KG1 (cell line): ENCODE results near the gene SOCS3.

Experiments
- DNase-seq: peaks from one replicate; lab custom pipeline; 2025; lab: John Stamatoyannopoulos, UW

SOCS3 gene

GRCh38 chr17:78367193-78367592, 7.3 kb upstream of the SOCS3 start:
- no peak for DNase-seq

DNA sequence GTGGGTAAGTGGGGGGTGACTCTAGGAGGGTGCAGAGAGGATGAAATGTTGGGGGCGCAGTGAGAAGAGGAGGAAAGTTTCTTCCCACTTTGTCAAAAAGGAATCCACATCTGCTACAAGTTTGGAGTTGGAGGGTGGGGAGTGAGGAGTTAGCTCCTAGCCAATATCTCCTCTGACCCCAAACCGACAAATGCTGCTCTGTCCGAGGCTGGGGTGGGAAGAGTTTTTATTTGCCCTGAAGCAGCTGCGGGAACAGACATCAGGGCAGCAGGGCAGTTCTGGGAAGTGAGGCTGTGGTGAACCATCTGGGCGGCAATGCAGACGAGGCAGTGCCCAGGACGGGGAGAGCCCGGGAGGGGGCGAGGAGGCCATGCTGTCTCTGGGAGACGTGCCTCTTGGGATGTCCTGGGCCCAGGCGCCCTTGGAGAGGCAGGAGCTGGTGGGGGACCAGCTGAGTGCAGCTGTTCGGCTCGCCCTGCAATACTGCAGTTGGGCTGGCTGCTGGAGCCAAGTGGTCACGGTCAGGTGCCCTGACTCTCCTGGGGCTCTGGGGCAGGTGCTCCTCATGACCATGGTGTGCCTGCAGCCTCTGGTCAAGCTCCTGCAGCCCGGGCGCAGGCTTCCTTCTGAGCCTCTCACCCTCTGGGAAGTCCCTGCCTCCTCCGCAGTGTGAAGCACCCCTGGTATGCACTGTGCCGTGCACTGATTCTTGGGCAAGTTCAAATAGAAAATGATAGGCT, 6.4 kb upstream of the SOCS3 start:
- DNase-seq = no peak

DNA sequence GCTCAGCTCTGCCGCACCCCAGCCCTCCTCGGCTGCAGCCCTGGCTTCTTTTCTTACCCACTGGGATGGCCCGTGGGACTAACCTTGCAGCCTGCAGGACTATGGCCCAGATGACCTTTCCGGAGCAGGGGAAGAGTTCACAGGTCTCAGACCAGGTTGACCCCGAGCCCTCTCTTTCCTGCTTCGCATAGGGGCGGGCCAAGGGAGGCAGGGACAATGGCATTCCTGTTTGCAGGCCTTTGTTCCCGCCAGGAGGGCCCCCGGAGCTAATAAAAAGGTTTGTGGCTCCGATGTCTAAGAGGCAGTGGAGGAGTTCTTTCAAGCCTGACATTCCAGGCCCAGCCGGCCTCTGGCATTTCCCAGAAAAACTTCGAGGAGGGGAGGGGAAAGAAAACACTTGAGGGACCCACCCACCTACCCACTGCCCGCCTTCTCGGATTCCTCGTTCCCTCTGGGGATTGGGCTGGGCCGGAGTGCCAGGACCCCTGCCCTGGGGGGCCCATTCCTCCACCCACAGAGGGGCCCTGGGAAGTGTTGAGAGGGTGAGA, 5.8 kb upstream of the SOCS3 start:
- DNase-seq = no peak

DNA sequence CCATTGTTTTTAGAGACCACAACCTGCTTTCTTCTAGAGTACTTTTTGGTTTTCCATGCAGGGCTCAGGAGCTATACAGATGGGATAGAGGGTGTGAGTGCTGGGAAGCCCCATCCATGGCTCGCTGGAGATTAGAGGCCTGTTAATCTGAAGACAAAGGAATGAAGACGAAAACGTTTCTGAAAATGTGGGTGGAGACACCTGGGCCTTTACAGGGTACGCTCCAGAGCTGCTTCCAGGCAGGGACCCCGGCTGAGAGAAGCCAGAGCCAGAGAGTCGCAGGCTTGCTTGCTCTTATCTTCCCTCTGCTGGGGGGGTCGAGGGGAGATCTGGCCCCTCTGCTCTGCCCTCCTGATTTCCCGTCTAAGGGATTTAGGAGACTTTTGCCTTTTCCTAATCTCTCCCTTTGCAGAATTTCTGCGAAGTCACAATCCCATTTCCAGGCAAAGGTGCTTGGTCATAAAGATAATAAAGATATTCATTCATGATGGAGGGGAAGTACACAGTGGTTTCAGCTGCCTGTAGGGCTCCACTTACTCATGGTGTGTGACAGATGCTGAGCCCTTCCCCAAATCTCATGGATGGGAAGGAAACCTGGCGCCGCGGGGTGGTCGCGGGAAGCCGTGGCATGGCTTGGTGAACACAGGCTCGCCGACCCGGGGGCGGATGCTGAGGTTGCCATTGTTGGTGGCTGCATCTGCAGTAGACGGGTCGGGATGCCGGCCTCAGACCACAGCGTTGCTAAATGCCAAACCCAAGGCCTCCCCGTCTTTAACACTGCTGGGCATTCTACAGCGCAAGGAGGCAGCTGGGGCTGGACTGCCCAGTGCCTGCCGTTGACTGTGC, 4.8 kb upstream of the SOCS3 start:
- no peak for DNase-seq

DNA sequence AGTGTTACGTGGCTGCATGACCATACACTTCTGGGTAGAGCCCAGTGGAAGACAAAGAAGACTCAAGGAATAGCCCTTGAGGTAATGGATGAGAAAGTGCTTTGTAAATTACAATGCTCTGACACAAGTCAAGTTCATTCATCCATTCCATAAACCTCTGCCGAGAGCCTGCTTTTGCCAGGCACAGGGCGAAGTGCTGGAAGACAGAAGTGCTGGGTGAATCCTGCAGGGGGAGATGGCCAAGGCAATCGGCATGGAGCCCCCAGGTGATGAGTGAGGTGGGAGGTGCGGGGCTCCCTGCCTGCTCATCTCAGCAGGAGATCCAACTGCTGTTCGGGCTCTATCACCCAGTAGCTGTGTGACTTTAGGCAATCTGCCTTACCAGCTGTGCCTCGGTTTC, 2.8 kb upstream of the SOCS3 start:
- DNase-seq = no peak

DNA sequence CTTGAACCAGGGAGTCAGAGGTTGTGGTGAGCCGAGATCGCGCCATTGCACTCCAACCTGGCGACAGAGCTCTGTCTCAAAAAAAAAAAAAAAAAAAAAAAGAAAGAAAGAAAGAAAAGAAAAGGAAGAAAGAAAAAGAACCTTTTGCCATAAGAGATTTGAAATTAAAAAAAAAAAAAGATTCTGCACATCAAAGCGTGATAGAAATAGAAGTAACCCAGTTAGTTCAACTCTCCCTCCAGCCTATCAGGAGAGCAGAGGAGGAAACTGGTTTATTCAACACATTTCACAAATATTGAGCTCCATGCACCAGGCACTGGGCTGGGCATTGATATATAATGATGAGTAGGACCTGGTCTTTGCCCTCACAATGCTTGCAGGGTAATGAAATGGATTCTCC, 2.4 kb upstream of the SOCS3 start:
- DNase-seq = no peak

DNA sequence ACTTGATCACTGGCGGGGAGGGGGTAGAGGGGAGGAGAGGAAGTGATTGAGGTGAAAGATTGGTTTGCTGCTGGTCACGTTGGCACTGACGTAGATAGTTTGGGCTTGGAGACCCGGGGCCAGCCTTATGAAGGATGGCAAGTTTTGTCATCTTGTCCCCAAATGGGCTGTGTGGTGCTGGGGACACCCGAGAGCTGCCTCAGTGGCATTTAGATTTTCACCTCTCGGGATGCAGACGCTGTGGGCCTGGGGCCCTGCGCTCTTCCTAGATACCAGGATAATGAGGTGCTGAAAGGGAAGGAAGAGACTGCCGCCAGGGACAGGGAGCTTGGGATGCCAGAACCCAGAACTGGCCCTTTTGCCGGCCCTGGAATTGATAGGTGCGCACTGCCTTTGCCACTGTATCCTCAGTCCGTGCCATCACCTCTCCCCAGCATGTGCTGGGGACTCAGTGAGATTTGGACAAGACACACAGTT, 1.4 kb upstream of the SOCS3 start:
- no peak for DNase-seq

- peak; percentile 72 for DNase-seq
Observed at GRCh38 chr17:78360371-78361224, 721 bp upstream of the SOCS3 start.

- no peak for DNase-seq
Observed at GRCh38 chr17:78359321-78359996, 418 bp downstream of the SOCS3 start.

- no peak for DNase-seq
Observed at GRCh38 chr17:78358538-78359320, 1.1 kb downstream of the SOCS3 start.

DNA sequence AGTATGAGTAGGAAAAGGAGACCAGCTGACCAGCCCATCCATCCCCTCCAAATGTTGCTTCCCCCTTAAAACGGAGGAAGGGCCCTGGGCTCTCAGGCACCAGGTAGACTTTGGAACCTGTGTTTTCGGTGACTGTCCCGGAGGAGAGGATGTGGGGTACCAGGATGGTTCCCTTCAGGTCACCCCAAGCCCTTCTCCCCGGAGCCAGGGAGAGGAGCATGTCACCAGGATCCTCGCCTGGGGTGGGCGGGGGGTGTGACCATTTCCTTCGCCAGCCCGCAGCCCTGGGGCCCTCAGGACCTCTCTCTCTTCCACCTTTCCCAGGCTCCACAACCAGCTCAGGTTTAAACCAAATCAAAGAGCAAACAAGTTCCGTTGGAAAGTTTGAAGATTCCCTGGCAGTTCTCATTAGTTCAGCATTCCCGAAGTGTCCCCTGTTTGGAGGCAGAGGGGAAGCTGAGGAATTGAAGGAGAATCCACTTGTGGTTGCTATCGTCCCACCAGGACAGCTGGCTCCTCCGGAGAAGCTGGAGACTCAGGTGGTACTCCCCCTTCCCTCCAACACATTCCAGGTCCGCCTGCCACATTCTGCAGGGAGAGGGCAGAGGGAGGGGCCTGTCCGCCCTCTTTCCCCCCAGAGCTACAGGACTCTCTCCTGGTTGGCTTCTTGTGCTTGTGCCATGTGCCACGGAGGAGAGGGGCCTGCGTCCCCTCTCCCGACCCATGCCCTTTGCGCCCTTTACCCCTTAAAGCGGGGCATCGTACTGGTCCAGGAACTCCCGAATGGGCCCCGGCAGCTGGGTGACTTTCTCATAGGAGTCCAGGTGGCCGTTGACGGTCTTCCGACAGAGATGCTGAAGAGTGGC, 2.0 kb downstream of the SOCS3 start:
- no peak for DNase-seq

DNA sequence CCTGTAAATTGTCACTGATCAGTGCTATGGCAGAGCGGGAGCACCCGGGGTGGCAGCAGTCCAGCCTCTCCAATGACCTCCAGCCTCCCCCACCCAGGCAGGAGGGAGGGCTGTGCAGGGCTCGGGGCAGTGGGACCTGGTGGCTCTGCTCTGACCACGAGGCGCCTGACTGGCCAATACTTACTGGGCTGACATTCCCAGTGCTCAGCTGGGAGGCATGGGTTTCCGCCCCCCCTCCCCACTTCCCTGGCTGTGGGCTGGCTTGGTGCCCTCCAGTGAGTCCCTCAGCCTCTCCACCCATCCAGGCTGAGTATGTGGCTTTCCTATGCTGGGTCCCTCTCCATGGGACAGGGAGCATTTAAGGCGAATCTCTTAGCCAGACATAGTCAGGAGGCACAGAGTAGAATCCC, 2.7 kb downstream of the SOCS3 start:
- DNase-seq = no peak

DNA sequence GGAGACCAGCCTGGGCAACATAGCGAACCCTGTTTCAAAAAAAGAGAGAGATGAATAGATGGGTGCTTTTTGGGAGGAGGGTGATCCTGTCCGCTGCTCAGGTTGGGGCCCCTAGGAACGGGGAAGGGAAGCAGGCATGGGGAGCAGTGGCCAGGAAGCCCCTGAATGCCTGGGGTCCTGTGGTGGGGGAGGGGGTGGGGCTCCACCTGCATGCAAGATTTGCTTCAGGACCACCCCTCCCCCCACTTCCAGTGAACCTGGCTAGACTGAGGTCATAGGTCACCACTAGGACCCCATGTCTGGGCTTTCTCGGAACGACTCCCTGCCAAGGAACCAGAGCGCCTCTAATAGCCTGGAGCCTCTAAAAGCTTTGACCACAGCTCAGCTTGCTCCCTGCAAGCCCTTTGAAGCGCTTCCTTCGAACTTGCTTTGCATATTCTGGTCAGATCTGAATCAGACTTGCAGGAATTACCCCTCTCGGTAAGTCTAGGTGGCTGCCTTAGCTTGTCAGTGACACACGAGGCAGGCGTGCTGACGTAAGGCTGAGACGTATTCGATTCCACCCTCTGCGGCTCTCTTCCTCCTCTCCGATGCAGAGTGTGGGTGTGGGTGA, 3.7 kb downstream of the SOCS3 start:
- DNase-seq = no peak

DNA sequence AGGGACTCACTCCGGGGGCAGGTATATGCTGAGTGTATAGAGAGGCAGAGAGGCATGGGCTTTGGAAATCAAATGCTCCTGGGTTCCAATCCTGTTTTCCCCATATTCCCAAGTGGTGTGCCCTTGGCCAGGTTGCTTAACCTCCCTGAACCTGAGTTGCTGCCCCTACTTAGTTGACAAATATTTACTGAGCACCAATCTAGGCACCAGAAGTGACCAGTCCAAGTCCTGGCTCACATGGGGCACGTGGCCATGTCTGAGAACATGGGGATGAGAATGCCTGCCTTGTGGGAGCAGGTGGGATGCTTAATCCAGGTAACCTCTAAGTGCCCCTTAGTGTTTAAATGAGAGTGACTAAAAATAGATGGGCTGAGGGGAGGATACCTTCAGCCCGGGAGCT, 4.2 kb downstream of the SOCS3 start:
- no peak for DNase-seq

- DNase-seq = no peak
Observed at GRCh38 chr17:78355045-78355641, 4.7 kb downstream of the SOCS3 start.

DNA sequence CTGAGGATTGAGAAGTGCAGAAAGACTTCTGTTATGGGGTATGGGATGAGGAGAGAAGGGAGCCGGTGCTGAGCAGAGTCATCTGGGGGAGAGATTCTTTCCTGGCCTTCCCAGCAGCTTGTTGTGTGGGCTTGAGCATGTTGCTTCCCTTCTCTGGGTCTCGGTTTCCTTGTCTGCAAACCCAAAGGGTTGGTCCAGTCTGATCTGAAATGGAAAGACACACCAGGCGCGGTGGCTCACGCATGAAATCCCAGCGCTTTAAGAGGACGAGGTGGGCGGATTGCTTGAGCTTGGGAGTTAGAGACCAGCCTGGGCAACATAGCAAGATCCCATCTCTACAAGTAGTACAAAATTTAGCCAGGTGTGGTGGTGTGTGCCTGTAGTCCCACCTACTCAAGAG, 6.0 kb downstream of the SOCS3 start:
- no peak for DNase-seq

DNA sequence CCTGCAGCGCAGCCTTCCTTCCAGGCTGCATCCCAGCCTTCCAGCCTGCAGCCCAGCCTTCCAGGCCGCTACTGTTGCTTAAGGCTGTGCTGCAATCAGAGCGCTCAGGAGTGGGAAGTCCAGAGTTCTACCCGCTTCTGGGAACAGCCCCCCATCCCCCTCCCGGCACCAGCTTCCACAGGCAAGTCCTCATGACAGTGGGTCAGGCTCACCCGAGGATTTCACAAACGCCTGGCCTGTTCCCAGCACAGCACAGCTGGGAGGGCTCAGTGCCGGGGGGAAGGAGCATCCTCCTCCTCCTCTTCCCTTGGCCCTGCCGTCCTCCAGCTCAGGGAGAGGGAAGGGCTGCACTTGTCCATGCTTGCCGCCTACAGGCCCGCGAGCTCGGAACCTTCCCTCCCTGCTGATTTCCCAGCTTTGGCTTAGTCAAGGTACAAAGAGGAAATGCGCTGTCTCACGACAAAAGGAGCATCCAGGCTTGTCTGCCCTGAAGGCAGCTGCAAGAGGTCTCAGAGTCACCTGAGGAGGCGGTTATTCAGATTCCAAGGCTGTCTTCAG, 8.3 kb downstream of the SOCS3 start:
- DNase-seq = no peak

DNA sequence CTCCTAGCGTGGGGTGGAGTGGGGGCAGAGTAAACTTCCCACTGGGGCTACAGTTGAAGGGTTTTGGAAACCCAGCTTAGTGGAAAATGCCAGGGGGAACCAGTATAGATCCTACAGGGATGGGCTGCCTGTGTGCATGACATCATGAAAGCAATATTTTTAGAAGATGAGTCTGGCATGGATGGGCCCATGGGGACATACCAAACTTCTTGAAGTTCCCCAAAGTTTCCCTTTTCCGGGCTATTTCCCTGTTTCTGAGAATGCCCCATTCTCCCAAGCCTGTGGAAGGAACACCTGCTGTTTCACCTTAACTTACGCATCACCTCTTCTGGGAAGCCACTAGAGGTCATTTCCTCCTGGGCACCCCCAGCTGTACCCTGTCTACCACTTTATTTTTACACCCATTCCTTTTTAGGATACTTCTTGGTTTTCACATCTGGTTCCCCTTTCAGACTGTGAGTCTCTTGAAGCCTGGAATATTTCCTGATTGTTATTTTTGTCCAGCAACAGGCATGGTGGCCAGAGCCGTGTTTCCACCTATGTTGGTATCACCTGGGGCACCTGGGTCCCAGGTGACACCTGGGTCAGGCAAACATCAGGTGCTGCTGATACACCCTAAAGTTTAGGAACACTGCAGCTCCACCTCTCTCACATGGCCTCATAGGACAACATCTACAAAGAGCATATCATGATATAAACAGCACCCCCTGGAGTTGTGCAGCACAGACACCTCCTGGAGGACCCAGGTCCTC, 9.8 kb downstream of the SOCS3 start:
- DNase-seq = no peak
